ENCODE results near the gene PRIM2.
"Not testable (repeated sequence)": the region's sequence is repeated elsewhere in the genome, so short reads cannot be mapped to it uniquely, and the experiment has no call there.

DNA sequence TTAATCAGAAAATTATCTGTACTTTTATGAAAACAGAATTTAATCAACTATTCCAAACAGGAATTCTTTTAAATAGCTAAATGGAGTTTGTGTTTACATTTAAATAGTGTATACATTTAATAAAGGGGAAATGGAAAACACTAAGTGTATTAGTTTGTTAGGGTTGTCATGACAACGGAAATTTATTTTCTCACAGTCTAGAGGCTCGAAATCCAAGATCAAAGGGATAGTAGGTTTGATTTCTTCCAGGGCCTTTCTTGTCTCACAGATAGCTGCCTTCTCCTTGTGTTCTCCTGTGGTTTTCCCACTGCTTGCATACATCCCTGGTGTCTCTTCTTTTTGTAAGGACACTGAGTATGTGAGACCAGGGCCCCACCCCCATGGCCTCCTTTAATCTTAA lies 215.2 kb downstream of the PRIM2 start:
- TF ChIP-seq POLR2A, TCF7L2 (IDR thresholded peaks at IDR 0.05; ENCODE audit: borderline replicate concordance, extremely low read depth, insufficient read depth, insufficient read length): not testable (repeated sequence)

Measured in HCT116 (cell line).